Adrenal gland (tissue), 5 donors: ENCODE data around the gene PVALEF.

ENCODE experiments used
- CTCF ChIP-seq, 6 experiments: fragments of 450-650 bp in 4 of 6; fragments of 200-600 bp in 2 of 6; sonication (generic) in 1 of 6; IDR thresholded peaks; 1 replicate in 5 of 6; 2 replicates in 1 of 6; pipeline versions ENCODE4 v1.5.1 to v1.8.0; 2016 to 2021; ENCODE audit warnings: antibody characterized with exemption in 6 of 6, mild to moderate bottlenecking in 2 of 6, moderate library complexity in 1 of 6
- POLR2A ChIP-seq, 2 donors: fragments of 450-650 bp; IDR thresholded peaks; one replicate each; pipeline ENCODE4 v1.6.1; 2017; ENCODE audit warnings: antibody characterized with exemption in 2 of 2, mild to moderate bottlenecking in 2 of 2, moderate library complexity in 1 of 2
- donor health status: DM: no; HTN: no; CAD: no.

DNA sequence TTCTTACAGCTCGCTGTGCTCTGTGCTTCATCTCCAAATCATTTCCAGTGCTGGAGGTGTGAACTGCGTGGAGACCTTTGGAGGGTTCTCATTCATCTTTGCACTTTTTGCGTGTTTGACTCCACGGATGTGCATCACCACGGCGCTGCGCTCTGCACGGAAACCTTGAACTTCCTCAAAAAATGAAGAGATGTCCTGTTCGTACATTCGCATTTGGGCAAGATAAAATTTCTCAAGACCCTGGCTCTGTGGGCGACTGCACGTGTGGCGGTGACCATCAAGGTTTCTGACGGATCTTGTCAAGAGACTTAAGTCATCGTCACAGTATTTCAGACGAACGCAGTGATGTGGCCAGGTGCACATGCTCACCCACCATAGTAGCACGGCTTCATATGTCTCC lies 10.3 kb upstream of the PVALEF start:
- TF ChIP-seq CTCF (IDR thresholded peaks at IDR 0.05) = no peak
- no peak for TF ChIP-seq POLR2A (IDR thresholded peaks at IDR 0.05)
